Measurements from ENCODE around the gene COPS8.
A peak's percentile ranks its signal among the peaks of the same experiment; 100 is the strongest.

Gene COPS8

GRCh38 chr2:237064203-237065070 lies 21.3 kb upstream of the COPS8 start:
- no peak for DNase-seq (ENCODE audit: extremely low read depth in 1 of 2, low read depth in 1 of 2)

DNA sequence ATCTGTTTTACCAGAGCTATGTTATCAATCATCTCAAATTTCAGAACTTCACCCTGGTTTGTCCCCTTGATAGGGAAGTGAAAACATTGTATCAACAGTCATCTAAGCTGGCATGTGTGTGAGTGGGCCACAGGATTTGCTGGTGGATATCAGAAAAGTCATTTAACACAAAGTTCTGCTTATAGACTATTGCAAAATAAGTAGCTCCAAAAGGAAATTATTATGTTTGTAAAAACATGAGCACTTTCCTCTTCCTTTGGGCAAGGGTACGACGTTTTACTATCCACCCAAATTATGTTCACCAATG lies 20.7 kb upstream of the COPS8 start:
- no peak for DNase-seq (ENCODE audit: extremely low read depth in 1 of 2, low read depth in 1 of 2)

GRCh38 chr2:237066396-237066795 lies 19.3 kb upstream of the COPS8 start:
- DNase-seq (ENCODE audit: extremely low read depth in 1 of 2, low read depth in 1 of 2): no peak

DNA sequence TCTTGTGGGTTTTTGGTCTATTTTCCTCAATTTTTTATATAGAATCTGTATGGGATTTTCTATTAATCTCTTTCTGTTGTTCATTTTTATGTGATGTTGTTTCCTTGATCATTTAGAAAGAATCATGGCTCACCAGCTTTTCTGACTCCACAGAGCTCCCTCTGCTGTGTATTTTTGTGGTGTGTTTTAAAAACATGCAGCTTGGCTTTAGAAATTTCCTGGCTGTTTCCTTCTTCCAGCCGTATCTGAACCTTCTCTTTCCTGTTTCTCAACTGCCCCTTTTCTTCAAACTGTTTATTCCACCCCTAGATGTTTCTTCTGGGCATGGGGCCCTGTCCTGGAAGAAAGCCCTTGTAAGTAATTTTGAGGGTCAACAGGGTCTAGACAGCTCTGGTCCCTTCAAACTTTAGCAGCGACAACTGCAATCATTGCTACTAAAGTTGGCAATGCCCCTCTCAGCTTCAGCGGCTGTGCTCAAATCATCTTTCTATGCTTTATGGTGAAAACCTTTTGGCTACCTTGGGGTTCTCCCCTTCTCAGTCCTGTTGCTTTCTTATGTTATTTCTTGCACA lies 17.6 kb upstream of the COPS8 start:
- no peak for DNase-seq (ENCODE audit: extremely low read depth in 1 of 2, low read depth in 1 of 2)

DNA sequence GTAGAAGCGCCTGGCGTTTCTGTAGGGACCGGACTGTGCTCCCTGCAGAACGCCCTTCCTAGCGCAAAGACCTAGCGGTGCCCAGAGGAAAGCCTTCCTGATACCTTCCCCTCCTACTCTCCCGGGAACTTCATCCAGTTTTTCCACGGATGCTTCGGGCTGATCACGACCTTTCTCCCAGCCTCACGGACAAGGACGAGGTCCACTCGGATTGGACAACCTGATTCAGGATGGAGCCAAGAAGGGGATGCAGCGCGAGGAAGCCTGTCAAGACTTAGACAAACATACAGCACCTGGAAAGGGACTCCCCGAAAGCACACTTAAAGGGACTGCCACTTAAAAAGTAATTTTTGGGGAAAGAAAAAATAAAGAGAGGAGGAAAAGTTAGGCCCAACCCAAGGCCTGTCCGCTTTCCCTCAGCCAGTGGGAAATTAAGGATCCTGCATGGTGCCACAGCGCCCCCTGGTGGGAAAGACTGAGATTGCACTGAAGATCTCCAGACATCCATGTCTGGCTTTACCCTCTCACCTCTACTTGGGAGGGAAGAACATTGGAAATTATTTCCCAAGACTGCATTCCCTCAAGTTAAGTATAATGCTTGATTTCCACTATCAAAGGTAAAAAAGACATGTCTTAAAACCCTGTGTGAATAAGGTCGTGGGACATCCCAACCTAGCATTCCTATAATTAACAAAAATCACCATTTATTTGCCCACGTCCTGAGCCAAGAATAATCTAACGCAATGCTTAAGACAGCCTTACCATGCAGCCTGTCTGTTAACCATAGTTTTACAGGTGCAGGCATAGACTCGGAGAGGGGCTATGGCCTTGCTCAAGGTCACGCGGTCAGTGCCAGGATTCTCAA lies 13.4 kb upstream of the COPS8 start:
- DNase-seq (ENCODE audit: extremely low read depth in 1 of 2, low read depth in 1 of 2): peak in 1 of 2 donors; percentile 35

GRCh38 chr2:237073552-237073951 lies 12.1 kb upstream of the COPS8 start:
- DNase-seq (ENCODE audit: extremely low read depth in 1 of 2, low read depth in 1 of 2): no peak

DNA sequence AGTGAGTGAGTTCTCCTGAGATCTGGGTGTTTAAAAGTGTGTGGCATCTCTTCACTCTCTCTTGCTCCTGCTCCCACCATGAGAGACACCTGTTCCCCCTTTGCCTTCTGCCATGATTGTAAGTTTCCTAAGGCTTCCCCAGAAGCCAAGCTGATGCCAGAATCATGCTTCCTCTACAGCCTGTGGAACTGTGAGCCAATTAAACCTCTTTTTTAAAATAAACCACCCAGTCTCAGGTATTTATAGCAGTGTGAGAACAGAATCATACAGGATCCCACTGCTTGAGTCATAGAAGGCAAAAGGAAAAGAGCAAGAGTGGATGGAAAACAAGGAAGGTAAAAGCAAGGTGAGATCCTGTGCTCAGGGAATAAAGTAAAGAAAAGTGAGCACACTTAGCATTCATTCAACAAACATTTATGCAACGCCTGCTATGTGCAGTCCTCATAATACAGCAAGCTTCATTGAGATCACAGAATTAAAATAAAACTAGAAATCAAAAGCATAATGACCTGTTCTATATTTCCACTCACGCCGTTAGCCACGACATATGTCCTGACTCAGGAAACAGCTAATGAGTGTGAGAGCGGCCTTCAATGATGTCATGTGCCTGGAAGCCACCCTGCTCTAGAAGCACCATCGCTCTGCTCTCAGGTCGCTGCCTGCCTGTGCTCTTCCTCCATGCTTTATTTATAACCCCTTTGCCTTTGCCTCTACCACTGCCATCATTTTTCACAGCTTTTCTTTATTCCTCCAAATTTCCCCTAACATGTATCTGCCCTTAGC lies 11.3 kb upstream of the COPS8 start:
- no peak for DNase-seq (ENCODE audit: extremely low read depth in 1 of 2, low read depth in 1 of 2)

DNA sequence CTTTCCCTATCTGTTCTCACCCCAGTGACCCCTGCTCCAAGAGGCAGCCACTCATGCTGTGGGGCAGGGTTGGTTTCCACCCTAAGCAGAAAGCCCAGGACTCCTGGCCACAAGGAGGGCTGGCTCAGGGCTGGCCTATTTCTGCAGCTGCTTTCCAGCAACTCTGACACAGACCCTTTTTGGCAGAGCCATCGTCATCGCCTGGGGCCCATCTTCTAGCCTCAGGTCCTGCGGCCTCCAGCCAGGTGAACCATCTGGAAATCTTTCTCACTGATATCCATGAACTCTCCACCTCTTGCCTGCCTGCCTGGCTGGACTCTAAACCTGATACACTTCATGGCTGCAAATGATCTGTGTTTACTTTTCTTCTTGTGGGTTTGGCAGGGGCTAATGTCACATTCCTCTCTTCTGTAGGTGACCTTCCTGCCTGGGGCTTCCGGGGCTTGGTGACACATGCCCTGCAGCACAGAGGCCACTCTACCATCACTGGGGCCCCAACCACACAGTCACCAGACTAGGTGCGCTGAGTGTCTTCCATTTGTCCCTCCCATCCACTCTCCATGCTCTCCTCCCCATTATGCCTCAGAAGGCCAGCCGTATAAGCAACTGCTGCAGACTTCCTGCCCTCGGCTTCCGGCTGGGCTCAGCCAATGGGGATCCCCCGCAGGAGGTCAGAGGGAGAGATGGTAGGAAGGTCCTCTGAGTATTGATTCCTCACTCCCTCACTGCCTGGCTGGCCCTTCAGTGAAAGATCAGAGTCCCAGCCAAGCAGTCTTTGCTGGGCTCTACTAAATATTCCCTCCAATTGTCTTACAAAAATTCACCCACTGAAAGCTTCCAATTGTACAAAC lies 9.7 kb upstream of the COPS8 start:
- DNase-seq (ENCODE audit: extremely low read depth in 1 of 2, low read depth in 1 of 2): no peak

GRCh38 chr2:237081596-237081995 lies 4.1 kb upstream of the COPS8 start:
- DNase-seq (ENCODE audit: extremely low read depth in 1 of 2, low read depth in 1 of 2): no peak

GRCh38 chr2:237083026-237083425 lies 2.7 kb upstream of the COPS8 start:
- DNase-seq (ENCODE audit: extremely low read depth in 1 of 2, low read depth in 1 of 2): no peak

DNA sequence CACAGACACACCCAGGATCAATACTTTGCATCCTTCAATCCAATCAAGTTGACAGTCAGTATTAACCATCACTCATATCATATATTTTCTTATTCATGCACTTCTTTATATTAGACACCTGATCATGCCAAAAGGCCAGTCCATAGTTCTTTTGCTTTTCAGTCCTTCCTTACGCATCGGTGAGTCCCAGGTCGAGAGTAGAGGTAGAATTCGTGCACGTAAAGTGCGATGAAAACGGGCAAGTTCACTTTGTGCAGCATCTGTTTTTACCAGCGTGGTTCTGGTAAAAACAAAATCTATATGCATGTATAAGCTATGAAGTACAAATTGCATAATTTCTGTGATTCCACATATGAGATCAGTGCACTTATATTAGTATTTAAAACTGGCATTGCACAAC lies 1.2 kb upstream of the COPS8 start:
- DNase-seq (ENCODE audit: extremely low read depth in 1 of 2, low read depth in 1 of 2): no peak

- no peak for DNase-seq (ENCODE audit: extremely low read depth in 1 of 2, low read depth in 1 of 2)
These were observed 5.2 kb downstream of the COPS8 start for GRCh38 chr2:237090906-237091305.

DNA sequence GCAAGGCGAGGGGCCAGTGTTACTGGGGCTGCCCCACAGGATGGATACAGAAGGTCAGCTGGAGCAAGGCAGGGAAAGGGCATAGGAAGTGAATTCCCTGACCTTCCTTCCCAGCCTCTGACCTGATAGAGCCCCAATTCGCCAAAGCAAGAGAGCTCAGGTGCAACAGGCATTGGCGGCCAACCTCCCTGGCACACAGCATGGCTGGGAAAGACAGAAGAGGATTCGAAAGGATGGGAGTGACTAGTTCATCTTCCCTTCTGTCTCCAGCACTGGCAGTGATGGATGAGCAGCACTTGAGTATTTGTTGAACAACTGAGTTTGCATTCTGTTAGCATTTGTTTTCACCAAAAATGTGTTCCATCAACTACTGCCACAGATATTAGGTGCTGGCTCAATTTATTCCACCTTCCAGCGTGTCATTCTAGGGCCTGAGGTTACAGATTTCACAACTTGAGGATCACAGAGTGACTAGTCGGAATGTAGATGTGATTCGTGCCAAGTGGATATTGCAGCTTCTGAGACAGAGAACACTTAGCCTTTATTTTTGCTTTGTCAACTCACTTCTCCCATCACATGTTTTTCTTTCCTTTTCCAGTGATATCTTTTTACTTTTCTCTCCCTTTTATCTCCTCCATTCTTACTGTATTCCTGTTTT lies 6.2 kb downstream of the COPS8 start:
- DNase-seq (ENCODE audit: extremely low read depth in 1 of 2, low read depth in 1 of 2): no peak

- DNase-seq (ENCODE audit: extremely low read depth in 1 of 2, low read depth in 1 of 2): no peak
These were observed 6.8 kb downstream of the COPS8 start for GRCh38 chr2:237092506-237092905.

DNA sequence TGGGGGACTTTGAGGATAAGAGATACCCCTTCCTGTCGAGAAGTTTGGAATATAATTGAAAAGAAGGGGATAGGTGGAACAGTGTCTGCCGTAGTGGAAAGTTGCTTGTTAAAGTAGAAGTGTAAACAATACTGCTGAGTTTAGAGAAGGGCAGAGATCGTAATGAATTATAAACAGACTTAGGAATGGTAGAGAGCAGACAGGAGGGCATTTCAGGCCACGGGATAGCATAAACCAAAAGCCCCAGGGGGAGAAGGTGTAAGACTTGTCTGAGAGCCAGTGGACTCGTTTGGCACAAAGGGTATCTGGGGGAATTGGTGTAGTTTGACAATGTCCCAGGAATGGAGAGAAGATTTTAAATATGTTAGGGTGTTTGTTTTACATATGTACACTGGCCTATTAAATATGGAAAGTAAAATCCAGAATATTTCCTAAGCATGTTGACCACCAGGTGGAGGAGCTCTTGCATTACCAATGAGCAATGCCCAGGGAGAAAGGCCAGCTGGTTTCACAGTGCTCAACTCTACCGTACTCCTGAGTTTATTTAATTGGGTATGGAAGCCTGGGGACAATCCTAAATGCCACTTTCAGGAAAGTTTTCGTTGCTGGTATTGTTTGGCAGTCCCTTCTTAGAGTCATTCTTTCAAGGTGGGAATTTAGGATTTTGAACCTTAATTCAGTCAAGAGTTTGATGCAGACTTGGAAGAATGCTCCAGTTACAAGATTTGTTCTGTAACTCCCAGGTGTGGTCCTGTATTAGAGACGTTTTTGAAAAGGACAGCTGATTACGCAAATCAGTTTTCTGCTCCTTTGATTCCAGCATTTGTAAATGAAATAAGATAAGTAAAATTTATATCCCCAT lies 7.5 kb downstream of the COPS8 start:
- DNase-seq (ENCODE audit: extremely low read depth in 1 of 2, low read depth in 1 of 2): no peak

DNA sequence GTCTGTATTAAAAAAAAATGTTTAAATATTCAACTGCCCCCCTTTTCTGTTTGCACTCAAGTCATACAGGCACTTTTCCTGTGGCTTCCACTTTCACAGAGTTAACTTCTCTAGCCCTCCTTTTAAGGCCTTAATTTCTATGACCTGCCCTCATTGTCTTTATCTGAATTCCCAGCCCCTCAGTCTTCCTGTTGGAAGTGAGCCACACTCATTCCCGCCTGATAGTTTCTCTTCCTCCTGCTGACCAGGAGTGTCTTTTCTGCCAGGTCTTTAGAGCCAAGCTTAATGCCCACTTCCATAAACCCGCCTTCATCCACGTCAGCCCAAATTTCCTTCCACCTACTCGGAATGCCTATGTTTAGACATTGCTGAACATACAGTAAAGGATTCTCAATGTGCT lies 10.5 kb downstream of the COPS8 start:
- DNase-seq (ENCODE audit: extremely low read depth in 1 of 2, low read depth in 1 of 2): no peak

GRCh38 chr2:237096911-237097310 lies 11.2 kb downstream of the COPS8 start:
- no peak for DNase-seq (ENCODE audit: extremely low read depth in 1 of 2, low read depth in 1 of 2)

DNA sequence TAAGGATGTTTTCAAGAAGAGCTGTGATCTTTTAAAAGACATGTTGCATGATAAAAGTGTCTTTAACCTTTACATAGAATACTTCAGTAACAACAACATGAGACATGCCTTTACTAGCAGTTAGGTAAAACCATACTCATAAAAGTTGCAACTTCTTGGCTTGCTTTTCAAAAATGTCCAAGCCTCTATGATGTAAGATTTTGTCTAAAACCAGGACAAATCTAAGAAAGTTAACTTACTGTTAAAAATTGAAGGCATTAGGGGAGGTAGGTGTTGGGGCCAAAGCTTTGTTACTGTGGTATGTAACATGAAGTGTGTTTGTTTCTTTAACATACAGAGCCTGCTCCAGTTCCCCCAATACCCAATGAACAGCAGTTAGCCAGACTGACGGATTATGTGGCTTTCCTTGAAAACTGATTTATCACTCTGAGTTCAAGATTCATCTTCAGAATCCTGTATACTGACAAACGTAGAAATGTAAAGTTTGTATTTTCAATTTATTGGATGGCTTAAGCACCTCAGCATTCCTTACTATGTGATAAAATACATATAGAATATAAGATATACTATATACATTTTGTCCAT lies 11.7 kb downstream of the COPS8 start:
- DNase-seq (ENCODE audit: extremely low read depth in 1 of 2, low read depth in 1 of 2): no peak

Measured in stimulated activated CD8-positive, alpha-beta memory T cell treated with anti-CD3 and anti-CD28 coated beads, Interleukin-7, amount 100 ng/mL, for 48 hours (primary cell).